HCT116 (cell line): ENCODE measurements around the gene DDX54. TPM values are rescaled to one million over a fixed set of nuclear protein-coding genes. Genes with fewer than 3 reads are reported as not detected.

Source experiments
- ATAC-seq: fragments of 200-7000 bp; cut with Tn5 transposase; 2 replicates; pipeline ENCODE4 v1.9.1; 2020; ENCODE audit warnings: mild to moderate bottlenecking, moderate library complexity
- BruUV-seq: library from RNA; stranded (reverse); fragments of 400-500 nt; replicated peaks from 2 replicates; lab custom pipeline; 2021; lab: Mats Ljungman, UMichigan
- CTCF ChIA-PET: fragments of 300-600 bp; sonication (Branson Sonifier 250); formaldehyde crosslinking; loops from one replicate; lab custom pipeline; 2021; ENCODE audit warnings: antibody characterized with exemption; lab: Charles Lee
- POLR2A ChIA-PET: fragments of 300-600, 350-600 bp; sonication (Branson Sonifier 250); formaldehyde crosslinking; loops from one replicate; lab custom pipeline; 2021; ENCODE audit warnings: antibody characterized with exemption; lab: Charles Lee
- RAD21 ChIA-PET, 2 experiments: fragments of 300-600 bp; sonication (Branson Sonifier 250); formaldehyde crosslinking; loops; one replicate each; lab custom pipeline; 2023; ENCODE audit warnings: low total read pairs in 2 of 2; ENCODE audit not compliant: uncharacterized antibody in 2 of 2, unreplicated experiment in 2 of 2, low non-redundant PET in 1 of 2; lab: Charles Lee
- DNase-seq: peaks from one replicate; pipeline ENCODE4 v3.0.0-alpha.2; 2010; ENCODE audit warnings: low read depth, low spot score
- H2AFZ ChIP-seq: fragments of 200-600 bp; shearing (Covaris generic), sonication (generic); 2 replicates; pipeline ENCODE4 v1.6.1; 2017; ENCODE audit warnings: low read depth, mixed run types, mixed read lengths, antibody characterized with exemption, low read length; ENCODE audit not compliant: poor library complexity, severe bottlenecking
- H3K27ac ChIP-seq: 2 replicates; pipeline ENCODE4 v1.5.1; 2012; ENCODE audit warnings: low read depth, low read length
- H3K27me3 ChIP-seq: fragments of 200-600 bp; sonication (generic); 2 replicates; pipeline ENCODE4 v1.6.1; 2016; ENCODE audit warnings: mixed run types, low read length, mixed read lengths; ENCODE audit not compliant: insufficient read depth
- H3K36me3 ChIP-seq, 2 experiments: fragments of 200-500 bp in 1 of 2; fragments of 200-600 bp in 1 of 2; sonication (Bioruptor generic) in 1 of 2; sonication (generic) in 1 of 2; 2 replicates each; pipeline versions ENCODE4 v1.5.1 to v1.6.1; 2014 to 2016; ENCODE audit warnings: low read length in 2 of 2, inconsistent platforms in 1 of 2, mixed read lengths in 1 of 2, mixed run types in 1 of 2; ENCODE audit not compliant: insufficient read depth in 2 of 2, control insufficient read depth in 1 of 2
- H3K4me1 ChIP-seq, 2 experiments: fragments of 200-600 bp in 1 of 2; sonication (generic) in 1 of 2; 2 replicates each; pipeline versions ENCODE4 v1.5.1 to v1.6.1; 2012 to 2017; ENCODE audit warnings: low read length in 2 of 2, inconsistent platforms in 1 of 2, mild to moderate bottlenecking in 1 of 2, mixed read lengths in 1 of 2, mixed run types in 1 of 2, moderate library complexity in 1 of 2; ENCODE audit not compliant: insufficient read depth in 2 of 2, control insufficient read depth in 1 of 2
- H3K4me2 ChIP-seq: fragments of 200-600 bp; sonication (generic); 2 replicates; pipeline ENCODE4 v1.6.1; 2017; ENCODE audit warnings: mixed run types, low read length, mixed read lengths
- H3K4me3 ChIP-seq, 2 experiments: fragments of 200-600 bp in 1 of 2; sonication (generic) in 1 of 2; replicated peaks in 1 of 2; 2 replicates each; pipeline ENCODE4 v1.5.1; 2011 to 2016; ENCODE audit warnings: low read length in 2 of 2, control low read depth in 1 of 2, low read depth in 1 of 2, mild to moderate bottlenecking in 1 of 2, mixed read lengths in 1 of 2, mixed run types in 1 of 2
- H3K79me2 ChIP-seq: fragments of 200-600 bp; sonication (generic); 2 replicates; pipeline ENCODE4 v1.6.1; 2017; ENCODE audit warnings: mild to moderate bottlenecking, mixed run types, low read length, moderate library complexity, mixed read lengths; ENCODE audit not compliant: insufficient read depth
- H3K9ac ChIP-seq: fragments of 200-600 bp; sonication (generic); 2 replicates; pipeline ENCODE4 v1.6.1; 2016; ENCODE audit warnings: low read length, mixed read lengths
- H3K9me2 ChIP-seq: fragments of 200-600 bp; sonication (generic), shearing (Covaris generic); 2 replicates; pipeline ENCODE4 v1.6.1; 2017; ENCODE audit warnings: mixed run types, mild to moderate bottlenecking, moderate library complexity; ENCODE audit not compliant: insufficient read depth
- H3K9me3 ChIP-seq, 2 experiments: fragments of 200-500 bp in 1 of 2; fragments of 200-600 bp in 1 of 2; sonication (Bioruptor generic) in 1 of 2; sonication (generic) in 1 of 2; 2 replicates each; pipeline ENCODE4 v1.6.1; 2014 to 2017; ENCODE audit warnings: low read length in 2 of 2, mixed read lengths in 2 of 2, inconsistent platforms in 1 of 2, low read depth in 1 of 2, mild to moderate bottlenecking in 1 of 2, mixed run types in 1 of 2, moderate library complexity in 1 of 2; ENCODE audit not compliant: control insufficient read depth in 1 of 2, insufficient read depth in 1 of 2
- H4K20me1 ChIP-seq: fragments of 200-600 bp; sonication (generic), shearing (Covaris generic); 2 replicates; pipeline ENCODE4 v1.6.1; 2017; ENCODE audit warnings: mixed run types, mild to moderate bottlenecking, moderate library complexity; ENCODE audit not compliant: insufficient read depth
- ATF3 ChIP-seq: IDR thresholded peaks from 2 replicates; pipeline ENCODE4 v1.6.1; 2012
- CBX3 ChIP-seq: IDR thresholded peaks from 2 replicates; pipeline ENCODE4 v1.6.1; 2012; ENCODE audit warnings: low read depth
- CTCF ChIP-seq, 3 experiments: fragments of 200-600 bp in 1 of 3; sonication (generic) in 1 of 3; IDR thresholded peaks in 2 of 3; conservative IDR thresholded peaks in 1 of 3; 2 replicates each; pipeline ENCODE4 v1.5.1; 2012 to 2017; ENCODE audit warnings: low read depth in 2 of 3, low read length in 2 of 3, antibody characterized with exemption in 1 of 3, borderline replicate concordance in 1 of 3, control low read depth in 1 of 3, mild to moderate bottlenecking in 1 of 3, mixed read lengths in 1 of 3, mixed run types in 1 of 3, moderate library complexity in 1 of 3; ENCODE audit not compliant: insufficient read depth in 1 of 3
- ELF1 ChIP-seq: IDR thresholded peaks from 2 replicates; pipeline ENCODE4 v1.6.1; 2012; ENCODE audit warnings: low read depth, borderline replicate concordance
- EZH2 ChIP-seq: fragments of 200-600 bp; sonication (generic); IDR thresholded peaks from 2 replicates; pipeline ENCODE4 v1.6.1; 2017; ENCODE audit warnings: antibody characterized with exemption, mixed run types
- JUND ChIP-seq: IDR thresholded peaks from 2 replicates; pipeline ENCODE4 v1.6.1; 2012
- MAX ChIP-seq: IDR thresholded peaks from 2 replicates; pipeline ENCODE4 v1.6.1; 2012
- POLR2AphosphoS5 ChIP-seq: IDR thresholded peaks from 2 replicates; pipeline ENCODE4 v1.6.1; 2011; ENCODE audit warnings: mild to moderate bottlenecking, low read depth, low read length, moderate library complexity
- SIN3A ChIP-seq: IDR thresholded peaks from 2 replicates; pipeline ENCODE4 v1.6.1; 2012; ENCODE audit warnings: low read depth
- SP1 ChIP-seq: IDR thresholded peaks from 2 replicates; pipeline ENCODE4 v1.6.1; 2012; ENCODE audit warnings: low read depth
- SRF ChIP-seq: IDR thresholded peaks from 2 replicates; pipeline ENCODE4 v1.6.1; 2012; ENCODE audit warnings: low read depth
- TCF7L2 ChIP-seq: IDR thresholded peaks from 2 replicates; pipeline ENCODE4 v1.7.0; 2011; ENCODE audit warnings: borderline replicate concordance, inconsistent platforms; ENCODE audit not compliant: insufficient read depth, insufficient read length; ENCODE audit errors: extremely low read depth
- YY1 ChIP-seq: IDR thresholded peaks from 2 replicates; pipeline ENCODE4 v1.6.1; 2011; ENCODE audit warnings: low read length, low read depth, moderate library complexity, mild to moderate bottlenecking; ENCODE audit not compliant: insufficient replicate concordance; ENCODE audit errors: extremely low read depth
- ZBTB33 ChIP-seq: IDR thresholded peaks from 2 replicates; pipeline ENCODE4 v1.6.1; 2011; ENCODE audit warnings: mild to moderate bottlenecking, low read length, moderate library complexity; ENCODE audit not compliant: insufficient replicate concordance; ENCODE audit errors: extremely low read depth
- ZNF274 ChIP-seq: fragments of 200-500 bp; sonication (Bioruptor generic); IDR thresholded peaks from 2 replicates; pipeline ENCODE4 v1.6.1; 2014; ENCODE audit warnings: mild to moderate bottlenecking, low read depth, low read length, inconsistent platforms
- intact Hi-C: fragments of 100-400 bp; cut with micrococcal nuclease; formaldehyde crosslinking; loops from 2 replicates; pipeline ENCODE4 v1.10.0; 2022
- total RNA-seq: library from RNA; stranded (reverse); gene quantifications from one replicate; pipeline ENCODE4 v1.2.1, GENCODE V29; 2021; ENCODE audit not compliant: unreplicated experiment

Gene DDX54
- total RNA-seq, 1 experiment from 2014 or later: 110 TPM

- CTCF ChIA-PET: no interaction called here
- no TSS peak for BruUV-seq
- POLR2A ChIA-PET: no interaction called here
Observed at GRCh38 chr12:113201187-113202177, 16.2 kb upstream of the DDX54 start.

More at GRCh38 chr12:113201187-113202177, 16.2 kb upstream of the DDX54 start:
- no peaks in the 10 kb centered on the region for H3K79me2 ChIP-seq
- peaks cover 18 to 34% of the 10 kb centered on the region in 2 experiments for H3K4me1 ChIP-seq
- TF ChIP-seq EZH2 (no peak), ZNF274 (no peak), TCF7L2 (no peak), MAX (no peak), ZBTB33 (no peak), ELF1 (no peak), ATF3 (no peak), SIN3A (no peak), POLR2AphosphoS5 (no peak), SRF (no peak), CBX3 (no peak), YY1 (no peak), JUND (no peak), SP1 (no peak), CTCF (IDR thresholded peaks at IDR 0.05 in 2 of 3, conservative IDR thresholded peaks at IDR 0.05 in 1 of 3; ENCODE audit: borderline replicate concordance in 1 of 3, insufficient read depth in 1 of 3, low read depth in 2 of 3, low read length in 2 of 3) (no peak)
- no peaks in the 10 kb centered on the region for H3K9me2 ChIP-seq
- RAD21 ChIA-PET: no interaction called here
- no peak overlapping the region for H3K27ac ChIP-seq
- no peaks in the 10 kb centered on the region for H4K20me1 ChIP-seq
- H3K9me3 ChIP-seq: no peaks in the 10 kb centered on the region
- no peaks in the 10 kb centered on the region for H3K36me3 ChIP-seq
- no peak overlapping the region for H3K4me2 ChIP-seq
- DNase-seq (no peak), ATAC-seq (no peak)
- H2AFZ ChIP-seq: no peak overlapping the region
- H3K4me3 ChIP-seq: no peak overlapping the region
- intact Hi-C loops: no loop called here
- no peaks in the 10 kb centered on the region for H3K27me3 ChIP-seq
- H3K9ac ChIP-seq: no peak overlapping the region
